Middle frontal gyrus (tissue), 1 donor: ENCODE results near the gene NRP2.

Experiments
- DNase-seq: peaks from one replicate; pipeline ENCODE4 v3.0.0-alpha.2; 2015; ENCODE audit warnings: low spot score; ENCODE audit errors: extremely low spot score

Gene NRP2

DNA sequence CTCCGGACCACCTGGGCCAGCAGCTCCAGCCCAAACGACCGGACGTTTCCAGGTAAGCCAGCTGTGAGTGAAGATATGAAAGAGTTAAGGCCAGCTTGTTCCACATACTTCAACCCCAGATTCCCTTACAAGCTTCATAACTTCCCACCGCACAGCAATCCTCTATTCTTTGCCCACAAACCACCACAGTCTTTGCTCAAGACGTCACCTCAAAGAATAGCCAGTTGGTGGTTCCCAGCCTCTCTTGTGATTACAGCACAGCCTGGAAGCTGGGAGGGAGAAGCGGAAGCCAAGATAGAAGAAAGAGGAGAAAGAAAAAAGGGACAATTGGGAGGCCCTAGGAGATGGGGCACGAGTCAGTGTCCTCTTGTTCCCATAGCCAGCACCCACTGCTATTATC, 70.6 kb downstream of the NRP2 start:
- no peak for DNase-seq

DNA sequence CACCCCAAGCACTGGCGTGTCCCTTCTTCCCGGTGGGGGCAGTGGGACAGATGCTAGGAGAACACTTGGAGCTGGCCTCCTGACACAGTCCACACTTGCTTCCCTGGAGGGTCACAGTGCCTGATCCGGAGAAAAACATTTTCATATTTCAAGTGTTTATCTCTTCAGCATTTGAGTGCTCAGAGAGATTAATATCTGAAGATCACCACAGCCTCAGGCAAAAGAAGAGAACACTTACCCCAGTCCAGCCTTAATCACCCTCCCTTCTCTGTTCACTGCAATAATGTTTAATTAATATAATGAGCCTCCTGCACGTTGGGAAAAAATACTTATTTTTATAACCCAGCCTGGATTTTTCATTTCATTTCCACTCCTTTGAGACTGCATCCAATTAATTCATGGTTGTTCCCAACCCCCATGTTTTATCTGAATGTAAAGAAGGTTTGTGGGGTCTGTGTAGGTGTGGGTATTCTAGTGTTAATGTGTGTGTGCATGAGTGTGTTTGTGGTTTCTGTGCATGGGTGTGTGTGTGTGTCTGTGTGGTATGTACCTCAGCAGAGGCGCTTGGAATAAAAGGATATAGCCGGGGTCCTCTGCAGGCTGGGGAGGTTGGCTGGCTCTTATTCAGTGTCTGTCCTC, 72.1 kb downstream of the NRP2 start:
- no peak for DNase-seq

DNA sequence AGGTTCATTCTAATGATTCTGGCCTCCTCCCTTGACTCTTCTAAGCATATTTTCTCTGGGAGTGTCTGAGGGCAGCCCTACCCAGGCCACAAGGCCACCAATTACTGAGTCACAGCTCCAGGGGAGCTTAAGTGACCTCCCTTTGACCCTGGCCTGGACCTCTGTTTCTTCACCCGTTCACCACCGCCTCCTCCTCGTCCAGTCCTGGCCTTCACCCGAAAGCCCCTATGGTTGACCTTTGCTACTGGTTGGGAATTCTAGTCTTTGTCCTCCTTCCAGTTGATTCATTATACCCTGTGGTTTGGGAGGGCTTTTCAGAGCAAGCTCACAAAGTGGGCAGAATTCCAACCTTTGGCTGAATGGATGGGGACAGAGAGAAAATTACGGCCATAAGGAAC, 72.6 kb downstream of the NRP2 start:
- DNase-seq, result no peak

DNA sequence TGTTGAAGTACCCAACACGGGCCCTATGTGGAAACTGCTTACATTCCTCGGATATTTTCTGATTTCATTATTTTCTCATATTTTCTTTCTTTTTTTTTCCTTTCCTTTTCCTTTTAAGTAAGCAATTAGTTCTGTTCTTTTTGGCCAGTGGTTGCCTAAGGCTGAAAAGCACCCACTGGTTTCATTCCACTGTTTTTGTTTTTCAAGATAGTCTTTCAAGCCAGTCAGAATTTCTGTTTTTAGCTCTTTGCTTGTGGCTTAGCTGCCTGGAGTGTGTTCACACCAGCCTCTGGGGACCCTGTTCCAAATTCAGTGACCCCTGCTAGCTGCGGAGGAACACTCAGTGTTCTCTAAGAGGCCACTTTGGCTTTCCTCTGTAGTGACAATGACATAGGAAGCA, 73.6 kb downstream of the NRP2 start:
- no peak for DNase-seq

DNA sequence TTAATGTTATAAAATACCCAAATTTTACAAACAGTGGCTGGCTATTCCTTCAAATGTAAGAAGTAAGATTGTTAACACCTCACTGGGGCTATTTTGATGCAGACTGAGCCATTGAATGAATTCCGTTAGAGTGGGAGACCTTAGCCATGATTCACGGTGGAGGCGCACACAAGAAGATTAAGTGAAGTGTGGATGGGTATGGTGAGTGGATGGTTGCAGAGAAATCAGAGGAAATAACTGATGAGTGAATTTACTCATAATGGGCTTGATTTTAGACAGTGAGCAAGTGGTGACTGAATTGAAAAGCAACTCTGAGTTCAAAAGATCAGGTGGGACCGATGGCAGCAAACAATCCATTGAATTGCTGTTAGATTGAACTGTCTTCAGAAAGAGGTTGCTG, 75.0 kb downstream of the NRP2 start:
- no peak for DNase-seq

DNA sequence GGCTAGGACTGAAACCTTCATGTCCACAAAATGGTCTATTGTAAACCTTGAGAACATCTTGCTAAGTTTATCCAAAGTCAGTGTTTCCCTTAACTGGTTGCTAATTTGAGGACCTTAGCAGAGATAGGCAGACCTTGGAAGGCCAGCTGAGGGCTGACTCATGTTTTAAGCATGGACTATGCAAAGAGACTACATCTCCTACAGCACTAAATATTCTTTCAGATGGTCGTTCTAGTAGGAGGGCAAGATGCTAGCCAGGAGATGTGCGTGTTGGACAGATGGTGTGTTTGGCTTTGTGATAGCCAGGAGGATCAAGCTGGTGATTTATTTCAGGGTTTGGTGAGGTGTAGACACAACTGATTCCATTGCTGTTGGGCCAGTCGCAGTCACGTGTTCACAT, 75.8 kb downstream of the NRP2 start:
- no peak for DNase-seq

DNA sequence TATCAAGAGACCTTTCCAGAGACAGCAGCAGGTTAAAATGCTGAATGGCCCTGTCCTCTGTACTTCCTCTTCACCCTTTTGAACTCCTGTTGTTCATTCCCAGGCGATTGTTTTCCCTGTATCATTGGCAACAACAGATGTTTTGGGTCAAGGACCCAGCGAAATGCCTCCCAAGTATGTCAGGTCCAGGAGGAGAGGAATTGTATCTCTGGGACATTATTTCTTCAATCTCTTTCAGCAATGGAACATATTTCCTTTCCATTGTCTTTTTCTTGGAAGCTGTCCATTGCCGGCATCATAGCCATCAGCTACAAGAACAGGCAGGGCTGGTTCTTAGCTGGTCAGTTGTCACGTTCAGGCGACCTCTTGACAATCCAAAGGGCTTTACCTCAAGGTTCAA, 76.2 kb downstream of the NRP2 start:
- DNase-seq, result no peak

DNA sequence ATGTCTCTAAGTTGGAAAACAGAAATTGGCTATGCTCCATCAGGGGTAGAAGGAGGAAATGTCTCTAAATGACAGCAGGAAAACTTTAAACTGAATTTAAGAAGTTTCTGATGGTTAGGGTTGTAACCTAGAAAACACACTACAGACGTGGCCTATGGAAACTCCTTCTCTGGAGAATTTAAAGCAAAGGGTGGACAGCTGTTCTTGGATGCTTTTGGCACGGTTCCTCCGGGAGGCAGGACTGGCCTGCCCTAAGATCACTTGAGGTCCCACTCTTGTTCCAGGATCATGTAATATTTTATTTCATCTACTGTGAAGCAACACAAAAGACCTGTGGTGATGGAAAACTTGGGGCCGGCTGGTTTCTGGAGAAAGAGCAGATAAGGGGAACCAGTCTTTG, 77.0 kb downstream of the NRP2 start:
- DNase-seq, result no peak

DNA sequence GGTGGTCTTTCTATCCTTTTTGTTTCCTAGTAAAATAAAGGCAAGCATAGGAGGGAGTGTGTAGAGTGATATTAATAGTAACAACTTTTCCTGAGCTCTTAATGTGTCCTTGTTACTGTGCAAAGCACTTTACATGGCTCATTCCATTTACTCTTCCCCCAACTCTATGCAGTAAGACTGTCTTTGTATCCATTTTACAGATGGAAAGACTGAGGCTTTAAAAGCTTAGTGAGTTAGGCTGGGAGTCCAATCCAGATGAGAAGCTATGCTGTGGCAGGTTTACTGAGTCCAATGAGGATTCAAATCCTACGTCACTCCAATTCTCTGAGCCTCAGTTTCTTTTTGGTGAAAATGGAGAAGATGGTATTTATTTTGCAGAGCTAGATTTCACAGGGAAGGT, 77.4 kb downstream of the NRP2 start:
- no peak for DNase-seq

DNA sequence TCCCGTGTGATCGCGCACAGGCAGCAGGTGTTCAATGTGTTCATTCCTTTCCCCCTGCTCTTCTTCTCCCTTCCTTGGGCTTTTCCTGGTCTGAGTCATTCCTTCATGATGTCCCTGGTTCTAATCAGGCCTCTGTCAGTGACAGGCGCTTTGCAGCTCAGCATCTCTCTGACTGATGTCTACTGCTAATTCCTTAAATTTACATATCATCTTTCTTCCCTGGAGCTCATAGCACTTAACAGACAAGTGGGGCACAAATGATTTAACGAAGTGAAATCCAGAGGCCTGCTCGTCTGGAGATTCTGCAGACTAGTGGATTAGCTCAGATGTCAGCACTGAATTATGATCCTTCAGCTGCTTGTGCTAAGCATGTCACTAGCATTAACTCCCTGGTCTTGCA, 77.9 kb downstream of the NRP2 start:
- no peak for DNase-seq

DNA sequence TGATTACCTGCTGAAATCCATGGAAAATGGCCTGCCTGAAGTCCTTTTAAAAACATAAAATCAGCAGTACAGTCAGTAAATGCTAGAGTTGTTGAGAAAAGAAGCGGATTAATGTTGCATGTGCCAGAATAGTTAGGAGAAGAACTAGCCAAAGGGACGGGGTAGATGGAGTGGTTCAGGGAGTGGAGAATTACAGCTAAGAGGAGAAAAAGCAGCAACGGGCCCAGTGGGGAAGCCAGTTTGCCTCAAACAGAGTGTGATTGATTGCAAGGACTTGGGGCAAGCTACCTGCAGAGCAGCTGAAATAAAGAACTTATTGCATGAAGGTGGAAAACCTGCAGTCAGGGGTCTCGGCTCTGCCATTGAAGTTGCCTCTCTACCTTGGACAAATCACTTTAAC, 79.1 kb downstream of the NRP2 start:
- no peak for DNase-seq

DNA sequence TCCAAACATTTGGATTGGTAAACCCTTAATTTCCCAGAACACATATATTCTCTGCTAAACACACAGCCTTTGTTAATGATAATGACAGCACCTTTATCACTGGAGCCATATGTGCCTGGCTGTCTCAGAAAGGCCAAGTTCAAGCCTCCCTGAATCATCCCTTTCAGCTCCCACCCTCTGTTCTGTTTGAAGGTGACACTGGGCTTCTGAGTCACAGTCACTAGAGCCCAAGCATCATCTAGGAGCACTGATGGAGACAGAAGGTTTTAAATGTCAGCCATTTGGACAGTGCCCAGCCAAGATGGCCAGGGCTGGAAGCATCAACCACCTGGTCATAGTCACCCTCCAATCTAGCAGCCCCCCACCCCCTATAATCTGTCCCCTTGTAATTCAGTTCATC, 80.6 kb downstream of the NRP2 start:
- DNase-seq, result no peak

DNA sequence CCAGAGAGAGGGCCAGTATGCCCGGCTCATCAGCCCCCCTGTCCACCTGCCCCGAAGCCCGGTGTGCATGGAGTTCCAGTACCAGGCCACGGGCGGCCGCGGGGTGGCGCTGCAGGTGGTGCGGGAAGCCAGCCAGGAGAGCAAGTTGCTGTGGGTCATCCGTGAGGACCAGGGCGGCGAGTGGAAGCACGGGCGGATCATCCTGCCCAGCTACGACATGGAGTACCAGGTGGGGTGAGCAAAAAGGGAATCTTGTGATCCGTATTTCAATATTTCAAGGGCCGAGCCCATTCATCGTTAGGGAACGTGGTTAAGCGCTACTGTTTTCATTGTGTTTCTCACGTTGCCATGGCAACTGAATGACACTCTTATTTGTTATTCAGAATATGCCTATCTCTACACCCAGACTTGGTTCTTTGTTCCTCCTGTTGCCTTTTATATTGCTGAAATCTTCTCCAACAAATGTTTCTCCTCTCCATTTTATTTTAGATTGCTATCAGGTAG, 81.5 kb downstream of the NRP2 start:
- DNase-seq, result no peak

DNA sequence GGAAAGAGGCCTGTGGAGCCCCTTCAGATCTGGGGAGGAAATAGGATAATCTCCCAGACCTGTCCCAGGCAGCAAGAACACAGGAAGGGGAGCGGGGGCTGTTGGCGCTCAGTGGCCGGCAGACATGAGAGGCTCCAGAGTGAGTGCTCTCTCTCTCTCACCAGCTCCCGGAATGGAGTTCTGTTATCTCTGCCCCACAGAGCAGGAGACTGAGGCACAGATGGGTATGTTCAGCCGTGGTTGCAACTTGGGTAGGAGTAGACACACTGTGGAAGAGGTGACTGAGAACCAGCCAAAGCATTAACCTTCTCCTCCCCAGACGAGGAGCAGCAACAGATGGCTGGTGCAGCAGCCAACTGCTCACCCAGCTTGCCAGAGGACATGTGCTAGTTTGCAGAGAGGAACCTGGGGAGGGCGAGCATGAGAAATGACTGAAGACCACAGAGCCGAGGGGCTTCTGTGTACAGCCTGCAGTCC, 82.0 kb downstream of the NRP2 start:
- no peak for DNase-seq

DNA sequence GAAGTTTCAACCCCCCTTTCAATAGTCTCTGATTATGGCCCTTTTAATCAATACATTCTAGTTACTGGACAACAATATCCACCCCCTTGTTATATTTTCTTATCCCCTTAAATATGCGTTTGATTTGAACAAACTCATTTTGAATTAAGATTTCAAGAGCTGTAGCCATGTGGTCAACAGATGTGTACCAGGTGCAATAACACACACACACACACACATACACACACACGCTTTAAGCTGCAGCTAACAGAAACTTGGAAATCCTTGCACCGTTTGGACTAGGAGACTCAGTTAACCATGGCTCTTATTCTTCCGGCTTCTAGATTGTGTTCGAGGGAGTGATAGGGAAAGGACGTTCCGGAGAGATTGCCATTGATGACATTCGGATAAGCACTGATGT, 82.8 kb downstream of the NRP2 start:
- DNase-seq, result no peak

DNA sequence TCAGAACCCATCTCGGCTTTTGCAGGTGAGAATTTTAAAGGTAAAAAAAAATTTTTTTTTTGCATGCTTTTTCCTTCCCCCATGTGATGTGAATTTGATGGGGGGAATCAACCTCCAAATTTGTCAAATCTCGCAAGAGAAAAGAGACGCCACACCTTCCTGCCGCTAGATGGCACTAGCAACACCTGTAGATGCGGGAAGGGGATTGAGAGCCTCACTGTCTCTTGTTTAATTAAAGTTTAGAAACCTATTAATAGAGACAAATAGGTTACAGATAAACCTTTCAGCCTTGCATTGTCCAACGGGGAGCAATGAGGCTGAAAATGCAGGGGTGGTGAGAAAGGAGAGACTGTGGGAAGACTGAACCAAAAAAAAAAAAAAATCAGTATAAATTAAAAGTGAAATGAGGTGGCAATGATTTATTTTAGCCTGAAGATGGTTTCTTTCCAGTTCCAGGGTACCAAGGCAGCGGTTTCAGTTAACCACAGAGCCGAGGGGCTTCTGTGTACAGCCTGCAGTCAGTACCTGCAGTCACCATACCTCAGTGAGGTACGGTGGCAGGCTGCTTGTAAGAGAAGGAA, 84.6 kb downstream of the NRP2 start:
- DNase-seq, result peak; percentile 46

DNA sequence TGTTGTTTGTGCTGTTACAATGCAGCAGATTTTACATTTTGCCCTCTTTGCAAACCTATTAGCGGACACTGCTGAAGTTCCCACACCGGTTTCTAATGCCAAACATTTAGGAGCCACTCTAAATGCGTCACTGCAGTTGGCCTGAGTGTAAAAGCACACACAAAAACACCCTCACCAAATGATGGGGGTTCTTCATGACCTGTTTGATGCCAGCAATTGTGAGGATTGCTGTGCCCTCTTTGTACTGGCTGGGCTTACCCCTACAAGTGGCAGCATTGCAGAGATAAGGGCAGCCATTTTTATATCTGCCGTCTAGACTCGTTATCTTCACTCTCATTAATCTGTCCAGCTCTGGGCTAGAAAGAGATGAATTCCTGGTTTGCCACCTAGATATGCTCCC, 85.3 kb downstream of the NRP2 start:
- no peak for DNase-seq

DNA sequence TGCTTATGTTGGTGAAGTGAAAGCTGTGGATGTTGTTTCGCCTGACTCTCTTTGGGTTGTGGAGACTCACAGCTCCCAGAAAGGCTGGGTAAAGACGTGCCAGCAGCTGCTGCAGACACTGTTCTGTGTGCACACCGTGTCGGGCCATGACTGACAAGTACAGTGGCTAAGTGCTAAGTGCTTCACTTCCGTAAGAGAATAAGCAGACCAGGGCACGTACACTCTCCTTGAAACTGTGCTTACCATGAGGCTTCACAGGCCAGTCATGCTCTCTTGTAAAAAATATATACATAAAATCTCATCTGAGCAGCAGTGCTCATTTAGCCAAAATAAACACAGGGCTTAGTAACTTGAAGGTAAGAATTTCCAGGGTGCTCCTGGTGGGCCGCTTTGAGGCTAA, 86.0 kb downstream of the NRP2 start:
- no peak for DNase-seq

DNA sequence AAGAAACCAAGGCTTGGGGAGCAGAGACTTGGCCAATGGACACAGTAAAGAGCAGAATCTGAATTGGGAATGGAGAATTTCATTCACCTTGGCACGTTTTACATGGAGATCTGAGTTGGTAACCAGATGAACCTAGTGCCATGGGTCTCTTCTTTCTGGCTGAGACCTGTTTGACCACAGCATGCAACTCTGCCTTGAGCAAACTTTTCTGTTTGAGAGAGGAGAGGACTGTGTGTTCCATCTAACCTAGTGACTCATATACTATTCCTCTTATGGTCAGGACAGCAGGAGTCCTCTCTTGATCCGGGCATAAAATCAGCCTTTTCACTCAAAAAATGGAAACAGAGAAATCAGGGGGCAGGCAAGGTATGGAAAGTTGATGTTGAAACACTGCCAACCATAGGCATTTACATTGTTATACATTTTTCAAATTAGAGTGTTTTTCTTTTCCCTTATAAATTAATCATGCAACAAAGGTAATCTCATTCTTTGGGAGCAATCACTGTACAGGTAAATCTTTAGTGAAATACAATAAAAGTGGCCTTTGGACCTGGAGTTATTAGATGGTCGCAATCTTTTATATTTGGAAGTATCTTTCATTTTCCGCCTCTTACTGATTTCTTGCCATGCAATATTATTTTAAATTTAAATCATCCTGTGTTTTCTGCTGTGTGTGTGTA, 86.7 kb downstream of the NRP2 start:
- DNase-seq, result no peak

DNA sequence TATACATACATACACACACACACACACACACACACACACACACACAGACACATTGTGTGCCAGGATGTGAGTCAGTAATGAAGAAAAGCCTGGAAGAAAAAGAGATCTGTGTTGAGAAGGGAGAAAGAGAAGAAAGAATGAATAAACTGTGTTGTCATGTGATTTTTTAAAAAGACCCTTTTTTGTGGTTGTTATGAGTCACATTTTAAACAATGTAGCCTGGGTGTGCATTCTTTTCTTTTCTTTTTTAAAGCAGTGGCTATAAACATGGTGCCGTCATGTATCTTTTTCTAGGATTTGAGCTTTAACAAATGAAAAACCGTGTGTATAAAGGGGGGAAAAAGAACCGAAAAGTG, 87.2 kb downstream of the NRP2 start:
- no peak for DNase-seq

DNA sequence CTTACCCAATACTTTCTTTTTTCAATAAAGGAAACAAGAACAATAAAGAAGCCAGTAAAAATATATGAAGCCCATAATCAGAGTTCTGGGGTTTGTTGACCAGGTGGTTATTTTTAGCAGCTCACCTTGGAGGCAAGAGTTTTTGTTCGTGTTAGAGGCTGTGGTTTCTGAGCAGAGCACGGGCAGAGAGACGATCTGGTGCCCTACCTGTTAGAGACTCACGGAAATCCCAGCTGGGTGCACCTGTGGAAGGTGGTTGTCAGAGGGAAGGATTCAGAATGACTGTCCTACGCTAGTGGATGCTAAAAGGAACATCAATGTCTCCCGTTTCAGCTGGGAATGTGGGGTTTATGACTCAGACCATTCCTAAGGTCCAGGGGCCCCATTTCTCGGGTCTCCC, 87.6 kb downstream of the NRP2 start:
- no peak for DNase-seq

DNA sequence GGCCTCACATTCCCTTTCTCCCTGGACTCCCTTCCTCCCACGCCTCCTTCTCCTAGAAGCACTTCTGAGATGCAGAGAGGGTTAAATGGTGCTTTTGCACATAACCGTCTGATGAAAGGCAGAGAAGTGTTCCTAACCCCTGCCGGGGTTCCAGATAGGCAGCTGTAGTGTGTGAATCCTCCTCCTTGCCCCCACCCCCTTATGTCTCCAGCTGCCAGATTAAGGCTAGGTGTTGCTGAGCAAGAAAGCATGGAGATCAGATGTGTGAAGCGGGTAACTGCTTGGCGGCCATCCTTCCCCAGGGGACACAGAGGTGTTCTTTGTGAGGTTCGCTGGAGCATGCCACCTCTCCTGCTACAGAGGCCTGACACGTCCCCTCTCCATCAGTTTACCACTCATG, 88.3 kb downstream of the NRP2 start:
- no peak for DNase-seq

DNA sequence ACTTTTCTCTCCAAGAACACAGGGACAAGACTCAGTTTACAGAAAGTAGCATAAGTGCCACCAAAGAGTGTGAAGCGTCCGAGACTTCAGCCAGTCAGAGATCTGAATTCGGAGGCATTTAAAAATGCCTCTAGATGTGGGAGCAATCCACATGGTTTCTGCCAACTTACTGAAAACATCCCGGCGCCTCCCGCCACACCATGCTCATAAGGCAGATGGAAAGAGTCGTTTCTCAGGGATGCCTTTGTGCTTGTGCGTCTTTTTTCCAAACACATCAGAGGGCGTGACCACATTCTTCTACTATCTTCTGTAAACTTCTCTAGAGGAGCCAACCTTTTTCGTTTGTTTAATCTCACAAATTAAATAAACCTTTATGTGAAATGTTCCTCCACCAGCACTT, 88.7 kb downstream of the NRP2 start:
- DNase-seq, result no peak
